ENCODE data around the gene NKD1. TPM values are rescaled to one million over a fixed set of nuclear protein-coding genes. Genes with fewer than 3 reads are reported as not detected.

The NKD1 gene
- total RNA-seq, 6 donors from 2014 or later = 9.9 to 59.7 (median 21.4) TPM

GRCh38 chr16:50626868-50627267 is 78.7 kb downstream of the NKD1 start:
- Histone ChIP-seq H3K9me3 (no peaks in the 10 kb centered on the region), H3K27ac (no peak overlapping the region), H3K4me3 (no peak overlapping the region)

GRCh38 chr16:50627419-50627818 is 79.2 kb downstream of the NKD1 start:
- no peak overlapping the region for H3K4me3 ChIP-seq
- no peaks in the 10 kb centered on the region for H3K9me3 ChIP-seq
- no peak overlapping the region for H3K27ac ChIP-seq
- peaks cover 9 to 14% (median 10%) of the 10 kb centered on the region in 4 donors for H3K4me1 ChIP-seq
- H3K36me3 ChIP-seq = peaks cover 0 to 14% (median 5%) of the 10 kb centered on the region in 4 donors
- peak in 1 of 2 donors; percentile 51 for ATAC-seq (ENCODE audit: low FRiP score in 2 of 2)
- peak in 1 of 2 donors; percentile 27 for DNase-seq
- 16 to 20% methylated on average over 9 to 10 of the region's 10 CpGs for WGBS, 2 donors
- TF ChIP-seq CTCF (IDR thresholded peaks at IDR 0.05) (peak in 1 of 6 experiments; percentile 12), POLR2AphosphoS5 (IDR thresholded peaks at IDR 0.05) (no peak), POLR2A (IDR thresholded peaks at IDR 0.05) (no peak)
- no peaks in the 10 kb centered on the region for H3K27me3 ChIP-seq

More at GRCh38 chr16:50626868-50627267, 78.7 kb downstream of the NKD1 start:
- H3K4me1 ChIP-seq = peaks cover 9 to 14% (median 10%) of the 10 kb centered on the region in 4 donors
- WGBS, 2 donors = 35 to 43% methylated on average over 3 to 4 of the region's 4 CpGs
- no peaks in the 10 kb centered on the region for H3K27me3 ChIP-seq
- ATAC-seq (ENCODE audit: low FRiP score in 2 of 2) (no peak), DNase-seq (no peak)
- peaks cover 0 to 14% (median 3%) of the 10 kb centered on the region in 4 donors for H3K36me3 ChIP-seq
- TF ChIP-seq EP300 (IDR thresholded peaks at IDR 0.05) = no peak
- no peak for TF ChIP-seq CTCF (IDR thresholded peaks at IDR 0.05)
- TF ChIP-seq POLR2A (IDR thresholded peaks at IDR 0.05) = no peak
- TF ChIP-seq POLR2AphosphoS5 (IDR thresholded peaks at IDR 0.05) = no peak

- DNase-seq (no peak), ATAC-seq (ENCODE audit: low FRiP score in 2 of 2) (no peak)
- no peak for TF ChIP-seq POLR2A (IDR thresholded peaks at IDR 0.05)
- no peak for TF ChIP-seq EP300 (IDR thresholded peaks at IDR 0.05)
- no peak for TF ChIP-seq CTCF (IDR thresholded peaks at IDR 0.05)
- TF ChIP-seq POLR2AphosphoS5 (IDR thresholded peaks at IDR 0.05) = no peak
- Histone ChIP-seq H3K9me3 (no peaks in the 10 kb centered on the region), H3K27ac (no peak overlapping the region), H3K36me3 (peaks cover 0 to 14% (median 6%) of the 10 kb centered on the region in 4 donors), H3K27me3 (no peaks in the 10 kb centered on the region), H3K4me1 (peaks cover 9 to 14% (median 10%) of the 10 kb centered on the region in 4 donors), H3K4me3 (no peak overlapping the region)
- WGBS, 2 donors = 91 to 98% methylated on average over 7 to 9 of the region's 9 CpGs
These were observed 80.1 kb downstream of the NKD1 start for GRCh38 chr16:50628156-50628802.

GRCh38 chr16:50629334-50629733 is 81.1 kb downstream of the NKD1 start:
- Histone ChIP-seq H3K36me3 (peaks cover 0 to 14% (median 6%) of the 10 kb centered on the region in 4 donors), H3K4me3 (no peak overlapping the region), H3K27ac (no peak overlapping the region), H3K4me1 (peaks cover 9 to 14% (median 10%) of the 10 kb centered on the region in 4 donors), H3K27me3 (no peaks in the 10 kb centered on the region), H3K9me3 (no peaks in the 10 kb centered on the region)
- ATAC-seq (ENCODE audit: low FRiP score in 2 of 2) = no peak
- no peak for TF ChIP-seq CTCF (IDR thresholded peaks at IDR 0.05)
- no peak for TF ChIP-seq POLR2A (IDR thresholded peaks at IDR 0.05)
- no peak for TF ChIP-seq POLR2AphosphoS5 (IDR thresholded peaks at IDR 0.05)
- TF ChIP-seq EP300 (IDR thresholded peaks at IDR 0.05) = no peak
- WGBS, 2 donors = 77 to 91% methylated on average over 4 of the region's 4 CpGs
- DNase-seq = no peak
